ENCODE data around the gene CHMP3. TPM values are rescaled to one million over a fixed set of nuclear protein-coding genes. Genes with fewer than 3 reads are reported as not detected.
A peak's percentile ranks its signal among the peaks of the same experiment; 100 is the strongest.

Gene CHMP3
- total and polyA plus RNA-seq, 2 of the 13 experiments (the other 11 are each of a cell fraction or from before 2014, with no cell fraction given), result 64.1 to 114 TPM

- H3K4me1 ChIP-seq (ENCODE audit: insufficient read depth, low read length), result peaks cover 40% of the 10 kb centered on the region
- H3K4me2 ChIP-seq (ENCODE audit: low read depth, low read length), result peak overlapping the region; percentile 94
- H3K9ac ChIP-seq (ENCODE audit: insufficient read depth, low read depth, low read length), result peak overlapping the region; percentile 99
- H3K4me3 ChIP-seq (replicated peaks in 1 of 3; ENCODE audit: insufficient read depth in 1 of 3, low read depth in 2 of 3, low read length in 3 of 3), result peak overlapping the region in 1 of 3 experiments; percentile 91; a peak in 1 of 6 replicates
- DNase-seq (ENCODE audit: low spot score) (no peak), ATAC-seq (no peak), FAIRE-seq (no peak)
- H3K36me3 ChIP-seq (replicated peaks in 1 of 2; ENCODE audit: control insufficient read depth in 1 of 2, insufficient read depth in 2 of 2, low read length in 2 of 2), result no peaks in the 10 kb centered on the region
- intact Hi-C loops (cut with micrococcal nuclease; ENCODE audit: unreplicated experiment) (loop anchor here (1.0 to 5.0 kb wide), 2 partner anchors 59 to 122 kb away; partner anchors contain the start of genes KDM3A and RNF103), in situ Hi-C loops (cut with HindIII; ENCODE audit: extremely low pct_ligation_motif_present, low pct_unique_long_range_greater_than_20kb) (no loop called here)
- no peaks in the 10 kb centered on the region; a peak in 1 of 5 replicates for H3K27me3 ChIP-seq (ENCODE audit: control insufficient read depth in 1 of 2, insufficient read depth in 2 of 2, low read length in 2 of 2)
- H4K20me1 ChIP-seq (ENCODE audit: insufficient read depth, low read length), result no peaks in the 10 kb centered on the region
- peak overlapping the region; percentile 49 for H2AFZ ChIP-seq (ENCODE audit: low read length)
- H3K79me2 ChIP-seq (ENCODE audit: insufficient read depth, low read length), result peaks cover 32% of the 10 kb centered on the region
- ChIA-PET CTCF (ENCODE audit: low intra/inter-chr PET ratio, low total read pairs) (no interaction called here), POLR2A (interaction anchor here (1.1 to 3.2 kb wide), 3 partner anchors 11 to 122 kb away, joined by 3 to 14 read pairs (median 4); partner anchors contain the start of gene KDM3A)
- 92% methylated on average over 13 of the region's 13 CpGs for WGBS (ENCODE audit: low lambda C conversion rate)
- H3K9me3 ChIP-seq (ENCODE audit: low read length), result peaks cover 5% of the 10 kb centered on the region; the same call in 1 of the 2 replicates
- TSS peak; percentile 97 for BruUV-seq (replicated peaks)
- H3K27ac ChIP-seq (ENCODE audit: extremely low read length, insufficient read depth, low read length), result peak overlapping the region; percentile 97
- TF ChIP-seq ZBTB40 (IDR thresholded peaks at IDR 0.05) (no peak), ZBTB40 (CRISPR knock-in tag; IDR thresholded peaks at IDR 0.05) (no peak), ZNF383 (CRISPR knock-in tag; IDR thresholded peaks at IDR 0.05; ENCODE audit: borderline replicate concordance) (peak; percentile 72; the same call in 1 of the 2 replicates), CERS6 (CRISPR knock-in tag; IDR thresholded peaks at IDR 0.05) (no peak), MAFF (IDR thresholded peaks at IDR 0.05; ENCODE audit: low read depth, low read length) (no peak), RFX3 (CRISPR knock-in tag; IDR thresholded peaks at IDR 0.05) (0 out of 2 replicates have a peak, but pooled peaks have one; percentile 23), POGZ (CRISPR knock-in tag; IDR thresholded peaks at IDR 0.05) (peak; percentile 12; the same call in 1 of the 2 replicates), ZNF34 (CRISPR knock-in tag; IDR thresholded peaks at IDR 0.05; ENCODE audit: borderline replicate concordance) (0 out of 2 replicates have a peak, but pooled peaks have one; percentile 7), PREB (CRISPR knock-in tag; IDR thresholded peaks at IDR 0.05) (no peak), SKIL (CRISPR knock-in tag; IDR thresholded peaks at IDR 0.05; ENCODE audit: borderline replicate concordance) (0 out of 2 replicates have a peak, but pooled peaks have one; percentile 1)
These were observed 413 bp upstream of the CHMP3 start for GRCh38 chr2:86563650-86564061.

Data from HepG2 (cell line).